Ramos (cell line): ENCODE results near the gene SYT12.

Experiments
- in situ Hi-C: fragments of 300-500 bp; cut with MboI; formaldehyde crosslinking; loops from one replicate; pipeline ENCODE4 v1.14.3; 2022; ENCODE audit warnings: low sequenced_read_pairs; ENCODE audit not compliant: unreplicated experiment

SYT12 gene

DNA sequence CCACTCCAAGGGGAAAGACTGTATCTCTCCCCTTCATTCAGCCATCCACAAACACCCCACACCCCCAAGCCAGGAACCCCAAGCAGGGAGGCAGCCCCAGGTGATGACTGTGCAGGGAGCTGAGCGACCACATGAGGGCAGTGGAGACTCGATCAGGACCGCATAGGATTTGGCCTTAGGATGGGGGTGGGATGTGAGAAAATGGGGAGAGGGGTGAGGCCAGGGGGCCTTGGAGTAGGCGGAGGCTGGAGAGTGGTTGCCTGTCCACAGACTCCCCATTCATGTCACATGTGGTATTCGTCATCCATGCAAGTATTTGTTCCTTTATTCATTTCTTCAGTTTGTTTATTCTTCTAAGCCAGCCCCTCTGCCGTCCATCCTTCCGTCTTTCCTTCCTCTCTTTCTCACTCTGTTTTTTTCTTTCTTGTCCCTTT, 31.0 kb downstream of the SYT12 start:
- in situ Hi-C loops, result no loop called here

DNA sequence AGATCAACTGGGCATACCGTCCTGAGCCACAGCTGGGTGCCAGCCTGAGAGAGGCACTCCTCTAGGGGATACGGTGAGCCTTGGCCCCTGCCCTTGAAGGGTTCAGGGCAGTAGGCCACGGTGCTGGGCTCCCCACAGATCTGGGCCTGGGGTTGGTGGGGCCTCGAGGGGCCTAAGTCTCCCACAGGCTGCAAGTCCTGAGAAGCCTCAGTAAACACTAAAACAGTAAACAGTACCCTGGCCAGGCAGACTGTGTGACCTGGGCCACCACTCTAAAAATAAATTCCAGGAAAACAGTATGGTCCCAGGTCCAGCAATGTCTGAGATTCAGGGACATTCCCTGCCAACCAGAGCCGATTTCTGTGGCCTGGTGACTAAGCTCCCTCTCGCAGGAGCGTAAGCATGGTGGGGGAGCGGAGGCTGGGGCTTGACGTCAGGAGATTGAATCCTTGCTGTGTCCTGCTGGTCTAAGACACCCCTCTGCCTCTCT, 31.5 kb downstream of the SYT12 start:
- in situ Hi-C loops, result no loop called here

DNA sequence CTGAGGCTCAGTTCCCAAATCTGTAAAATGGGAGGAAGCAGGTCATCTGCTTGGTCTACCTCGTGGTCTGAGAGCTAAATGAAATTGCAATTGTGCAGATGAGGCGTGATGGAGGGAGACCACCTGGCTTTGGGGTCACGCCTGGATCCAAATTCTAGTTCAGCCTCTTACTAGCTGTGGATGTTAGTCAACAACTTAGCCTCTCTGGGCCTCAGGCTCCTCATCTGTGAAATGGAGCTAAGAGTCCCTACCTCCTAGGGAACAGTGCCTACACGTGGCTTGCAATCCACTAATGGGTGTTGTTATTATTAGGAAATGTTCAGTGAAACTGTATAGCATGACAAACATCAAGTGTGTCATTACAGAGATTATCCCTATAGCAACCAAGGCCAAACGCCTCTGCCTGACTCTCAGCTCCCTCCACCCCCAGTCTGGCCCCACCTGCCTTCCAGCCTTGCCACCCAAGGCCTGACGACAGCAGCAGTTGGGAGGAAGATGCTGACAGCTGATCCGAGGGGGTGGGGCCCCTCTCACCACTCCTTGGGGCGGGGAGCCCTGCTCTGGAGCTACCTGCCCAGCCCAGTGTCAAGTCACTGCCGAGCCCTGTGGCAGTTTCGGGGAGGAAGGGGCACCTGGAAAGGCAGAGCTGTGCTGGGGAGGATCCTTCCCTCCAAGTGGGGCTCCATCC, 32.0 kb downstream of the SYT12 start:
- in situ Hi-C loops, result no loop called here

DNA sequence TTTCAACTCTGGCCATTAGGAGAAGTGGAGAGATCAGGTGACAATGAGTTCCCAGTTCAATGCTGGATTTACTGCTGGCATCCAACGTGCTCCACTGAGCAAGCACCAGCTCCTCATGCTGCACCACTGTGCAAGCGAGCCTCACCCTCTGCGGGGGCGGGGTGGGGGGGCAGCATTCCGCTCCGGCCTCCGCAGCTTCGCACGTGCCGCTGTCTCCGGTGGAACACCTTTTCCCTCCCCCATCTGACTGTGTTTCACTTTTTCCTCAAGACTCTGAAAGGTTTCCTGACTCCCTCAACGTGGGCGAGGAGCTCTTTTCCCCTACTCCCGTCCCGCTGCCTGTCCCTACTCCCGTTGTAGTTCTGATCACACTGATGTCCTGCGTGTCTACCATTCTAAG, 32.9 kb downstream of the SYT12 start:
- in situ Hi-C loops, result no loop called here

DNA sequence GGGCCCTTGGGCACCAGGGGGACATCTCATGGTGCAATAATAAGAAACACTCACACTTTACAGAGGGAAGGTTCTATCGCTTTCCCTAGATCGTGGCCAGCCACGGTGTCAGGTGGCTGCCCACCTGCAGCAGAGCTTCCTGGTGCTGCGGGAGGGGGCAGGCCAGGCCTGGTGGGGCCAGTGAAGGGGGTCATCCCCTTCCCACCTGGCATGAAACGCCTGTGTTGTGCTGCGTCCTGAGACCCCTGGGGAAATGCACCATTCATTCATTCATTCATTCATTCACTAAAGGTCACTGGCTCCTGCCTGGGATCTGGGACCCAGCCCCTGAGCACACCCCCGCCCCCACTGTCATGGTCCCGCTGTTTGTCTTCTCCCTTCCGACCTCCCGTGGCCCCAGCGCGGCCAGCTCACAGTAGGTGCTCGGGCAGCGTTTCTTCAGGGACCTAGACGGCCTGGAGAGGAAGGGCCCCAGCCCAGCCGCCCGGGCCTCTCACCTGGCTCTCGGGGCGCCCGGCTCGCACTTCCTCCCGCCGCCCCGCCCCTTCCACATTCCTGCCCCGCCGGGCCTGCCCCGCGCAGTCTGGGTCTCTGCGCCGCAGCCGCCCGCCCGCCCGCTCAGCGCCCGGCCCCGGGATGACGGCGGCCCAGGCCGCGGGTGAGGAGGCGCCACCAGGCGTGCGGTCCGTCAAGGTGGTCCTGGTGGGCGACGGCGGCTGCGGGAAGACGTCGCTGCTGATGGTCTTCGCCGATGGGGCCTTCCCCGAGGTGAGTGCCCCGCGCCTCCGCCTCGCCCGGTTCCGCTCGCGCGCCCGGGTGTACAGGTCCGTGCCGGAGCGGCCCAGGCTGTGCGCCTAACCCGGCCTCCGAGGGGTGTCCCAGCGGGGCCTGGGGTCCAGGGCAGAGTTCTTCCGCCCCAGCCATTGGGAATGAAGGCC, 33.6 kb downstream of the SYT12 start, which contains the start of gene RHOD:
Gene RHOD, plus strand, starts transcription at position 581 of the 938 bp plus-strand sequence. Its CDS starts 56 bp downstream, at position 637.
- in situ Hi-C loops, result no loop called here

DNA sequence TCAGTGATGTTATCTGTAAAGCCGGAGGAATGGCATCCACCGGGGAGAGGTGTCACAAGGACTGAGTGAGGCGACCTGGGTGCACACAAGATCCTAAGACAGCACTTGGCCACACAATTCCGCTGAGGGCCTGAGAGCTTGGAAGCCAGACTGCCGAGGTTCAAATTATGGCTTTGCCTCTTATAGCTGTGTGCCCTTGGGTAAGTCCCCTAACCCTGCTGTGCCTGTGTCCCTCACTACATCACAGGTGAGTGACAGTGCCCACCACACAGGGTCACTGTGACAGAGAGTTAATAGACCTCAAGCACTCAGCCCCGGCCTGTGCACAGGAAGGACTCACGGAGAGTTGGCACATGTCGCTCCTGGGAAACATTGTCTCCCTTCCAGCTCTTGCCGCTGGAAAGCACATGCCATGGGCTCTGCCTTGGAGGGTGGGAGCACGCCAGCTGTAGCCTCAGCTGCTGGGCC, 34.3 kb downstream of the SYT12 start:
- in situ Hi-C loops, result no loop called here

DNA sequence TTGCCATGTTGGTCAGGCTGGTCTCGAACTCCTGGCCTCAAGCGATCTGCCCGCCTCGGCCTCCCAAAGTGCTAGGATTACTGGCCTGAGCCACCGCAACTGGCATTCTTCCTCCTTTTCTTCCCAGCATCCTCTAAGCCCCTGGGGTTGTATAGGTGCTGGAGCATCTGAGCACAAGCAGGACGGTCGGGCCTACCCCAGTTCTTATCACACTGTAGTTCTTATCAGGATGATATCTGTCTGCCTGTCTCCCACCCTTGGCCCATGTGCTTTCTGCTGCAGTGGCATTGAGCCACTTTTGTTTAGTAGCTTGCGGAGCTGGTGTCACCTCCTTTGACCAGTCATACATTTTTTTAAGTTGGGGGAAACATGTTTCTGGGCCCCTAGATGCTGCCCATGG, 35.6 kb downstream of the SYT12 start:
- in situ Hi-C loops, result no loop called here

DNA sequence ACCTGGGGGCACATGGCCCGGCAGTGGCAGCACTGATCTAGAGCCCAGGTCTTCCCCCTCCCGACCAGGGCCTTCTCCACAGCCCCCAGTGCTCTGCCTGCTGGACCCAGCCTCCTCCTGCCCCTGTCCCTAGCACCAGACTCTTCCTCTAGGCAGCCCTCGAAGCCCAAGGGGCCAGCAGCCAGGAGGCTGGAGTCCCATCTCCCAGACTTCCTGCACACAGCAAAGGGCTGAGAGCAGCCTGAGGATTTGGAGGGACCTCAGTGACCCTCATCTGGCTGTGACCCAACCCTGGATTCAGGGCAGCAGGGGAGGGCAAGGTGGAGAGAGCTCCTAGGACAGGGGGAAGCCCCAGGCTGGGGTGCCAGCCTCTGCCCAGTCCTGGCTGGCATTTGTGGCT, 36.7 kb downstream of the SYT12 start:
- in situ Hi-C loops, result no loop called here

DNA sequence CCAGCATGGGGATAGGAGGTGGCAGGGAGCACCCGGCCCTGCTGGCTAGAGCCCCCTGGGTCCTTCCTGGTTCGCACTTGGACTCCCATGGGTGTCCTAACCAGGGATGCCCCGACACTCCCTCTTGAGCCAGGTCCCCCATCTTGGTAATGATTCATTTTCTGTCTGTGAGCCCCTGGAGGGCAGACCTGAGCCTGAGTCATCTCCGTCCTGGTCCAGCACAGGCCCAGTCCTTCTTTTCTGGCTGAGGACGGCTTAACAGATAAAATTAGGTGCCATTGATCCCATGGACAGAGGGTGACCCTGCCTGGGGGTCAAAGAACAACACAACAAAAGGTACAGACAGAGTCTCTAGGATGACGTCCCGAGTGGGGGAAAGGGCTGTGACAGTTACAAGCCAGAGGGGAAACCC, 37.2 kb downstream of the SYT12 start:
- in situ Hi-C loops, result no loop called here

DNA sequence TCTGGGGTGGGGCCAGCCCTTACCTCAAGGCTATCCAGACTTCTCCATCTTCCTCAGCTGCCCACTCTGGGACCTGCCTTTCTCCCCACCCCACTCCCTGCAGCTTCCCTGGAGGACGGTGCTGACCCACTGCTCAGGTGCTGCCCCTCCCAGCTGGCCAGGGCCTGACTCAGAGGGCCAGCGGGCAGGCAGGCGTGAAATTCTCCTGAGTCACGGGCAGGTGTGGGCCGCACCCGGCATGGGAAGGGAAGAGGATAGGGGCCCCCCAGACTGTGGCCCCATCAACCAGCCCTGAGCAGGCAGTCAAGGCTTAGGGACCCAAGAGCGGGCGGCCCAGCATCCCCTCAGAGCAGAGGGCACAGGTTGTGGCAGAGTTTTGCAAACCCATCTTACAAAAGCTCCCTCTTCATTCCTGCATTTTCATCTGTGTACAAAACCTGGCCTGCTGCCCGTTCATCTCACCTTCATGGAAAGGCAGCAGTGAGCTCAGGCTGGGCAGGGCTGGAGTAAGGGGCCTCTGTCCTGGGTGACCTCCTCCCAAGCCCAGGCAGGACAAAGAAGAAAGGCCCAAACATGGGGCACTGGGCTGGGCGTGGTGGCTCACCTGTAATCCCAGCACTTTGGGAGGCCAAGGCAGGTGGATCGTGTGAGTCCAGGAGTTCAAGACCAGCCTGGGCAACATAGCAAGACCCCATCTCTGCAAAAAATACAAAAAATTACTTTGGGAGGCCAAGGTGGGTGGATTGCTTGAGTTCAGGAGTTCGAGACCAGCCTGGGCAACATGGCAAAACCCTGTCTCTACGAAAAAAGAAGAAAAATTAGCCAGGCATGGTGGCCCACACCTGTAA, 39.8 kb downstream of the SYT12 start:
- in situ Hi-C loops, result no loop called here

DNA sequence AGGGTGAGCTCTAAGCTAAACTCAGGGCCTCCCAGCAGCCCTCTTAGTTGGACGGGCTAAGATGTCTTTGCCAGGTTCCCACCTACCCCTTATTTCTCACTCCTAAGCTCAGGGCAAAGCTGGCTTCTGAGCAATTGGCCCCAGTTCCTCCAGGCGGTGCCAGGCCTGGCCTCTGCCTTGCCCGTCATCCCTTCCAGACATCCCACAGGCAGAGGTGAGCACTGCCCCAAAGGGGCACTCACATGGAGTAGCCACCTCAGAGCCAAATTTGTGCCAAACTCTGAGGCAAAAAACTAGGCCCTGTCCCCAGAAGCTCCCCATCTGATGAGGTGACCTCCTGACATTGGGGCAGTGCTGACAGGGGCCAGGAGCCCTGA, 43.4 kb downstream of the SYT12 start:
- in situ Hi-C loops, result no loop called here

DNA sequence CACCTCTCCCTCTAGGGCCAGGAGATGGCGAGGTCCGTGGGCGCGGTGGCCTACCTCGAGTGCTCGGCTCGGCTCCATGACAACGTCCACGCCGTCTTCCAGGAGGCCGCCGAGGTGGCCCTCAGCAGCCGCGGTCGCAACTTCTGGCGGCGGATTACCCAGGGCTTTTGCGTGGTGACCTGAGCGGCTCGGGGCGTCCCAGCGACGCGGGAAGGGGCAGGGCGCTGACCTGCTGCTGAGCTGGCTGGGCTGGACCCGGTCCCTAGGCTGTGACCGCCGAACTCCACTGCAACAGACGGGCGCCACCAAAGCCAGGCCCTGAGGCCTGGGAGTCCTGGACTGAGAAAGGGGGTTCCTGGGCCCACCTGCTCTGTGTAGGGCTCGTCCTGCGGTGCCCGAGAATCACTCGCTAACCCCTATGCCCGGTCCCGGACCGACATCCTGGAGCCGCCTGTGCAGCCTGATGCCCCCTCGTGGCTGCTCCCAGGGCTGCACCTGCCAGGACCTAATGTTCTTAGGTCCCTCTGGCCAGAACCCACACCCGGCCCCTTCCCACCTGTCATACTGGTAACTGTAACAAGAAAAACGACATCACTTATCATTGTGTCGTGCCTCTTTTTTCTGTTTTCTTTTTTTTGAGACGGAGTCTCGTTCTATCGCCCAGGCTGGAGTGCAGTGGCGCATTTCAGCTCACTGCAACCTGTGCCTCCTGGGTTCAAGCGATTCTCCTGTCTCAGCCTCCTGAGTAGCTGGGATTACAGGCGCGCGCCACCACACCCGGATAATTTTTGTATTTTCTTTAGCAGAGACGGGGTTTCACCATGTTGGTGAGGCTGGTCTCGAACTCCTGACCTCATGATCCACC, 48.7 kb downstream of the SYT12 start:
- in situ Hi-C loops, result no loop called here

DNA sequence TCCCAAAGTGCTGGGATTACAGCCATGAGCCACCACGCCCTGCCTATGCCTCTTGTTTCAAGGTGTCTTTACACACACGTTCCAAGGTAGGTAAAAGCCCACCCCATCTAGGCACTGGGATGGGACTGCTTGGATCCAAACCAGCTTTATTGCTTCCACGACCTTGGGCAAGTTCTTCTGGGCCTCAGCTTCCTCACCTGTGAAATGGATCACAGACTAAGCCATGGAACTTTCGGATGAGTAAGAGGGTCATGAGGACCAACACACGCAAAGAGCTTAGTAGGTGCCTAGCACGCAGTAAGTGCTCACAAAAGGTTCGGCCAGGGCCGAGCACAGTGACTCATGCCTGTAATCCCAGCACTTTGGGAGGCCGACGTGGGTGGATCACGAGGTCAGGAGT, 49.4 kb downstream of the SYT12 start:
- in situ Hi-C loops, result no loop called here

DNA sequence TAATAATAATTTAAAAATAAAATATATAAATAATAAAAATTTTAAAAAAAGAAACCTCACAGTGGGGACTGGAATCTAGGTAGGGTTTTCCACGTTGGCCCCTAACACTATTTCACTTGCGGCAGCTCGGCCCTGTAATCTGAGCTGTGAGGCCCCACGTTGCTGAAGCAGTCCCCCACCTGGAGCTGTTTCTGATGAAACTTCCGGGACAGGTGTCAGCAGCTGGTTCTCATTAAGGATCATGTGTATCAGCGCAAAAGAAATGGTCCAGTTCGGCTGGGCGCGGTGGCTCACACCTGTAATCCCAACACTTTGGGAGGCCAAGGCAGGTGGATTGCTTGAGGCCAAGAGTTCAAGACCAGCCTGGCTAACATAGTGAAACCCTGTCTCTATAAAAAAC, 51.0 kb downstream of the SYT12 start:
- in situ Hi-C loops, result no loop called here

DNA sequence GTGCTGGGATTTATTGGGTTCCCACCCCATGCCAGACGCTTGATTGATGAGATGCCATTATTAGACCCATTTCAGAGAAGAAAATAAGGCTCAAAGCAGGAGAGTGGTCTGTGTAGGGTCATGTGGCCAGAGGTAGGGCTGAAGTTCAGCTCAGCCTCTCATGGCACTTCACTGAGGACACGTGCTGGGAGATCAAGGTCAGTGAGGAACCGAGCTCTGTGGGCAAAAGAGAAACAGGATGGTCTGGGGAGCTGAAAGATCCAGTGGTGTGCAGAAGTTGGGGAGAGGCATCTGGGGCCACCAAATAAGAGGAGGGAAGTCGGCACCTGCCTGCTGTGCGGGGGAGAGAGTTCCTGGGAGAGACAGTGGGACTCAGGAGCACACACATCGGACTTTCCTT, 53.3 kb downstream of the SYT12 start:
- in situ Hi-C loops, result no loop called here

DNA sequence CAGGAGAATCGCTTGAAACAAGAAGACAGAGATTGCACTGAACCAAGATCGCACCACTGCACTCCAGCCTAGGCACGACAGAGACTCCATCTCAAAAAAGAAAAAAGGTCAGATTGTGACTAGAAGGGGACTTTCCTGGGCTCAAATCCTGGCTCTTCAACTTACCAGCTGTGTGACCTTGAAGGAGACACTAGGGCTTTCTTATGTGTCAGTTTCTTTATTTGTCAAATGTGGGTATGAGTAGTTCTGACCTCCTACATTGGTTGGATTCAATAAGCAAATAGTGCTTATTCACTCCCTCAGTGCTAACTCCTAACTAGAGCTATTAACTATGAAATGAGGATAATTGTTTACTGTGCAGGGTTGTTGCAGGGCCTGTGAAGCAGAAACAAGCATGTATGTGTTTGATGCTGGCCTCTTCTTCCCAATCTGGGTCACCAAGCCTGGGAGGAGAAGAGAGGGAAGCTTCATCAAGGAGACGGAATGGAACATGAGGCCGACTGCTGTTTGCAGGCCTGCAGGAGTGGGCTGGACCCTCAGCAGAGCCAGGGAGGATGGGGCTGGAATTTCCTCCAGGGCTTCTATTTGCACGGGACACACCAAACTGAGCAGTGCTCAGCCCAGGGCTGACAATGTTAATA, 56.3 kb downstream of the SYT12 start:
- in situ Hi-C loops, result no loop called here

DNA sequence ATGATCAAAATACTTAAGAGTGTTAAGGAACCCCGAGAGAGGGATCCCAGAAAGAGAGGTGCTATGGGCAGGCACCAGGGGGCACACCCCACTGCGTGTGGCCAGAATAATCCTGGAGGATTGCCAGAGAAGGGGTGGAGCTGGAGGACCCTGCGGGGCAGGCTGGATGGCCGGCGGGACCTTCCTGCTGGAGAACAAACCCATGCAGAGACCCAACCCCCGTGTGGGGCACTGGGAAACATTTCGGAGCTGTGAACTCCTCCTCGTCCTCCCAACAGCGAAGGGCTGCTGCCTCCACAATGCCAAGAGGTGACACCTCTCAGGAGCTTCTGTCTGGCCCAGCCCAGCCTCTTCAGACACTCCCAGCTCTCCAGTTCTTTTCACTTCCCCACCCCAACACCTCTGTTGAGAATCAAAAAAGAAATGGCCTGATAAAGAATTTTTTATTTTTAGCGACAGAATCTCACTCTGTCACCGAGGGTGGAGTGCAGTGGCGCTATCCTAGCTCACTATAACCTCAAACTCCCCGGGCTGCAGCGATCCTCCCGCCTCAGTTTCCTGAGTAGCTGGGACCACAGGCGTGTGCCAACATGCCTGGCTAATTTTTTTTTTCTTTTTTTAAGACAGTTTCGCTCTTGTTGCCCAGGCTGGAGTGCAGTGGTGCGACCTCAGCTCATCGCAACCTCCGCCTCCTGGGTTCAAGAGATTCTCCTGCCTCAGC, 59.3 kb downstream of the SYT12 start:
- in situ Hi-C loops, result loop anchor here (5.0 to 10.0 kb wide), 3 partner anchors 90 to 303 kb away; no protein-coding TSS in a partner anchor

DNA sequence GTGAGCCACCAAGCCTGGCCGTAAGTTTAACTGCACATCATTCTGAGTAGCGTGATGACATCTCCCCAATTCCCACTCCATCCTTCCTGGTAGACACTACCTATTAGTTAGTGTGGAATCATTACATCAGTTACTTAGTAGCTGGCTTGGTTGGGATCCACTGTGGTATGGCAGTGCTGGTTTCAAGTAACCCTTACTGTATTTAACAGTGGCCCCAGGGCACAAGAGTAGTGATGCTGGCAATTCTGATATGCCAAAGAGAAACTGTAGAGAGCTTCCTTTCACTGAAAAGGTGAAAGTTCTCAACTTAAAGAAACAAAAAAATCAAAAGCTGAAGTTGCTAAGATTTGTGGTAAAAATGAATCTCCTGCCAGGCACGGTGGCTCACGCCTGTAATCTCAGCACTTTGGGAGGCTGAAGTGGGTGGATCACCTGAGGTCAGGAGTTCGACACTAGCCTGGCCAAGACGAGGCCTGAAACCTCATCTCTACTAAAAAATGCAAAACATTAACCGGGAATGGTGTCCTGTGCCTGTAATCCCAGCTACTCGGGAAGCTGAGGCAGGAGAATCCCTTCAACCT, 60.9 kb downstream of the SYT12 start:
- in situ Hi-C loops, result loop anchor here (5.0 to 10.0 kb wide), 3 partner anchors 88 to 301 kb away; no protein-coding TSS in a partner anchor
